MM.1S (cell line): ENCODE data around the gene DLGAP1.

Source experiments
- EZH2 ChIP-seq: fragments of 300-600 bp; sonication (generic); optimal IDR thresholded peaks from 2 replicates; pipeline ENCODE3; 2017; ENCODE audit warnings: low read depth, mild to moderate bottlenecking, antibody characterized with exemption, low read length, mixed read lengths
- TF ChIP-seq, protein P1 (sequence below): fragments of 300-600 bp; sonication (generic); IDR thresholded peaks from 2 replicates; pipeline ENCODE4 v1.5.1; 2016; ENCODE audit warnings: antibody characterized with exemption, low read length, mixed read lengths

- TF ChIP-seq, protein P1, sequence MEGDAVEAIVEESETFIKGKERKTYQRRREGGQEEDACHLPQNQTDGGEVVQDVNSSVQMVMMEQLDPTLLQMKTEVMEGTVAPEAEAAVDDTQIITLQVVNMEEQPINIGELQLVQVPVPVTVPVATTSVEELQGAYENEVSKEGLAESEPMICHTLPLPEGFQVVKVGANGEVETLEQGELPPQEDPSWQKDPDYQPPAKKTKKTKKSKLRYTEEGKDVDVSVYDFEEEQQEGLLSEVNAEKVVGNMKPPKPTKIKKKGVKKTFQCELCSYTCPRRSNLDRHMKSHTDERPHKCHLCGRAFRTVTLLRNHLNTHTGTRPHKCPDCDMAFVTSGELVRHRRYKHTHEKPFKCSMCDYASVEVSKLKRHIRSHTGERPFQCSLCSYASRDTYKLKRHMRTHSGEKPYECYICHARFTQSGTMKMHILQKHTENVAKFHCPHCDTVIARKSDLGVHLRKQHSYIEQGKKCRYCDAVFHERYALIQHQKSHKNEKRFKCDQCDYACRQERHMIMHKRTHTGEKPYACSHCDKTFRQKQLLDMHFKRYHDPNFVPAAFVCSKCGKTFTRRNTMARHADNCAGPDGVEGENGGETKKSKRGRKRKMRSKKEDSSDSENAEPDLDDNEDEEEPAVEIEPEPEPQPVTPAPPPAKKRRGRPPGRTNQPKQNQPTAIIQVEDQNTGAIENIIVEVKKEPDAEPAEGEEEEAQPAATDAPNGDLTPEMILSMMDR: no peak
- no peak for TF ChIP-seq EZH2
These were observed 999.9 kb downstream of the DLGAP1 start for GRCh38 chr18:3455090-3455635.
